Choroid plexus epithelial cell (primary cell): ENCODE results near the gene HELZ.

Source experiments
- DNase-seq: peaks from one replicate; pipeline ENCODE4 v3.0.0-alpha.2; 2010; ENCODE audit warnings: low read depth
- H3K4me3 ChIP-seq: 2 replicates; pipeline ENCODE4 v1.5.1; 2011; ENCODE audit warnings: low read depth, mild to moderate bottlenecking, control low read depth, low read length, moderate library complexity
- TF ChIP-seq, protein P1 (sequence below): conservative IDR thresholded peaks from 2 replicates; pipeline ENCODE4 v1.5.1; 2011; ENCODE audit warnings: low read depth, mild to moderate bottlenecking, control low read depth, inconsistent platforms, low read length, moderate library complexity

The HELZ gene

DNA sequence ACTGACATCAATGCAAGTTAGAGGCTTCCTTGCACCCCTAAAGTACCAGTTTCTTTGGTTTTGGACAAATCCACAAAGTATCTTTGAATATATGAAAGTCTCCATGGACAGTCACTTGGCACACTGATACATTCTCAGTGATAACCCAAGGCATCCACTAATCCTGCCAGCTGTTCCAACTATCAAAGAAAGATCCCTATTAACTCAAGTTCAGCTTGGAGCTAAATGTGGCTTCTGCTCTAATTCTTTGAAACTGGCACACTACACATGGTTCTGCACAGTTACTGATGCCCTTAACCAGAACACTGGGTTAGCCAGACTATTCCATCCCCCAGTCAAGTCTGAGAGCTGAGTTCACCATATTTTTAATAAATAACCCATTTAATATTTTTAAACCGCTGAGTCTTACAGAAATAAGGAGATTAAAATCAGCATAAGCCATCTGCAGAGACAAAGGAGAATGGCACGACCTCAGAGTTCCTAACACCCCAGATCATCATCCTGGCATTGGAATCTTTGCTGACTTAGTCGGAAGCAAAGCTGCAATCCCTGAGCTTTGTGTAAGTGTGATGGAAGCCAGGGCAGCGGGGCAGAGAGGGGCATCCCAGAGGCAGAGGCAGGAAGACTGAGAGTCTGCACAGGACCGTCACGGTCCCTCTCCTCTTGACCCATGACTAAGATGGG lies 194.4 kb downstream of the HELZ start:
- no peak for DNase-seq
- TF ChIP-seq, protein P1, sequence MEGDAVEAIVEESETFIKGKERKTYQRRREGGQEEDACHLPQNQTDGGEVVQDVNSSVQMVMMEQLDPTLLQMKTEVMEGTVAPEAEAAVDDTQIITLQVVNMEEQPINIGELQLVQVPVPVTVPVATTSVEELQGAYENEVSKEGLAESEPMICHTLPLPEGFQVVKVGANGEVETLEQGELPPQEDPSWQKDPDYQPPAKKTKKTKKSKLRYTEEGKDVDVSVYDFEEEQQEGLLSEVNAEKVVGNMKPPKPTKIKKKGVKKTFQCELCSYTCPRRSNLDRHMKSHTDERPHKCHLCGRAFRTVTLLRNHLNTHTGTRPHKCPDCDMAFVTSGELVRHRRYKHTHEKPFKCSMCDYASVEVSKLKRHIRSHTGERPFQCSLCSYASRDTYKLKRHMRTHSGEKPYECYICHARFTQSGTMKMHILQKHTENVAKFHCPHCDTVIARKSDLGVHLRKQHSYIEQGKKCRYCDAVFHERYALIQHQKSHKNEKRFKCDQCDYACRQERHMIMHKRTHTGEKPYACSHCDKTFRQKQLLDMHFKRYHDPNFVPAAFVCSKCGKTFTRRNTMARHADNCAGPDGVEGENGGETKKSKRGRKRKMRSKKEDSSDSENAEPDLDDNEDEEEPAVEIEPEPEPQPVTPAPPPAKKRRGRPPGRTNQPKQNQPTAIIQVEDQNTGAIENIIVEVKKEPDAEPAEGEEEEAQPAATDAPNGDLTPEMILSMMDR, result no peak

GRCh38 chr17:67050066-67050465 lies 194.9 kb downstream of the HELZ start:
- TF ChIP-seq, protein P1, result no peak
- DNase-seq, result no peak
- H3K4me3 ChIP-seq, result no peak overlapping the region

More for the DNA sequence above, 194.4 kb downstream of the HELZ start:
- H3K4me3 ChIP-seq, result no peak overlapping the region

- H3K4me3 ChIP-seq, result no peak overlapping the region
- TF ChIP-seq, protein P1, result no peak
- no peak for DNase-seq
These were observed 195.8 kb downstream of the HELZ start for GRCh38 chr17:67049025-67049739.

- TF ChIP-seq, protein P1, result no peak
- DNase-seq, result no peak
These were observed 197.6 kb downstream of the HELZ start for GRCh38 chr17:67047382-67047781.

GRCh38 chr17:67046398-67046797 lies 198.6 kb downstream of the HELZ start:
- H3K4me3 ChIP-seq, result no peak overlapping the region
- TF ChIP-seq, protein P1, result no peak
- no peak for DNase-seq

More at GRCh38 chr17:67047382-67047781, 197.6 kb downstream of the HELZ start:
- no peak overlapping the region for H3K4me3 ChIP-seq

GRCh38 chr17:67044940-67045339 lies 200.1 kb downstream of the HELZ start:
- TF ChIP-seq, protein P1, result no peak
- no peak for DNase-seq
- no peak overlapping the region for H3K4me3 ChIP-seq
